NCI-H510A (cell line): ENCODE results near the gene RFX7.

Experiments
- DNase-seq: peaks from one replicate; lab custom pipeline; 2025; lab: John Stamatoyannopoulos, UW

RFX7 gene

GRCh38 chr15:56126409-56126808, 117.3 kb downstream of the RFX7 start:
- DNase-seq = no peak

GRCh38 chr15:56124391-56124790, 119.3 kb downstream of the RFX7 start:
- DNase-seq = no peak

- no peak for DNase-seq
These were observed 137.8 kb downstream of the RFX7 start for GRCh38 chr15:56105855-56106254.

GRCh38 chr15:56102441-56102840, 141.2 kb downstream of the RFX7 start:
- no peak for DNase-seq

- DNase-seq = no peak
These were observed 144.4 kb downstream of the RFX7 start for GRCh38 chr15:56099311-56099710.

- no peak for DNase-seq
These were observed 145.3 kb downstream of the RFX7 start for GRCh38 chr15:56098195-56098863.

DNA sequence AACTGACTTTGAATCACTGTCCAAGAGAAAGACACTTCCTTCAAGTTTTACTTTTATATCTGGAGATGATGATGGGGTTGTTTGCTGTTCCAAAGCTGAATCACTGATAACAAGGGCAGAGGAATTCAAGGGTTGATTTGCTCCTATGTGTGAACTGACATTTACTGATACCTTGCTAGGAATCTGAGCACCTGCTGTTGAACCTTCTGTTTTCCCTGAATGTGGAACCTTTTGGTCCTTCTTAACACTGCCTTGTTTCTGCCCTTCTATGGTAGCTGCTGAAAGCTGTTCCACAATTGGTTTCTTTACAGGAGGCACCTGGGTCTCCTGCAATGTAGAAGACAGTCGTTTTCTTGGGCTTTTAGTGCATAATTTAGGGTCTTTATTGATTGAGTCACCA, 148.3 kb downstream of the RFX7 start:
- DNase-seq = no peak

- DNase-seq = no peak
These were observed 149.5 kb downstream of the RFX7 start for GRCh38 chr15:56094171-56094570.

GRCh38 chr15:56088389-56088788, 155.3 kb downstream of the RFX7 start:
- no peak for DNase-seq

DNA sequence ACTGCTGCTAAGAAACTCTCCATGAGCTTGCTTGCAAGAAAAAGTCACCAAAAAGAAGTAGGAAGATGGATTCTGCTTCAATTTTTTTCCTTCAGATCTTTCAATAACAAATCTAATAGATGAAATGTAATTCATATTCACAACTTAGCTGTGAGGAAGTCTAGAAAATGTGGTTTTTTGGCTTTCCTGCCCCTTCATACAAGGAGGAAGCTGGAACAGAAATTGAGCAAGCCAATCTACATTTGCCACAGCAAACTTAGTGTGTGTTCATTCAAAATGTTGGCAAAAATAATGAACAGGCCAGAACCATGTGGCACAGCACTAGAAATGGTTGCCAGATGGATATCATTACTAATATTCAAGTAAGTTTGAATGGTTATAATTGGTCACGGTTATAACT, 157.1 kb downstream of the RFX7 start:
- DNase-seq = no peak

GRCh38 chr15:56082263-56082761, 161.4 kb downstream of the RFX7 start:
- no peak for DNase-seq

GRCh38 chr15:56077081-56077480, 166.6 kb downstream of the RFX7 start:
- DNase-seq = no peak

DNA sequence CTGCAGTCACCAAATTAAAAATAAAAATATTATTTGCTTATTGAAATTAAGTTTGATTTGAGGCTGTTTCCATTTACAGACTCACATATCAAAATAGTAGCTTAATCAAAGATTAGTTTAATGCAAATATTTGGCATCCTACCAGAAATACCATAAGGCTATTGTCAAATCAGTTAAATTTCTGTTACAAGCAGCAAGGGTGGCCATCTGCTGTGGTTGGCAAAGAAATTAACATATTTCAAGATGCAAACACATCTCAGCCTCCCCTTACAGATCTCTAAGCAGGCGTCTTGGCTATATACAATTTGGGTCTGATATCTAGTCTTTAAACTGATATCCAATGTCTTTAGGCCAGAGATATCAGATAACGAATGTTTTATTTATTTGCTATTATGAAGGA, 167.0 kb downstream of the RFX7 start:
- DNase-seq = no peak

DNA sequence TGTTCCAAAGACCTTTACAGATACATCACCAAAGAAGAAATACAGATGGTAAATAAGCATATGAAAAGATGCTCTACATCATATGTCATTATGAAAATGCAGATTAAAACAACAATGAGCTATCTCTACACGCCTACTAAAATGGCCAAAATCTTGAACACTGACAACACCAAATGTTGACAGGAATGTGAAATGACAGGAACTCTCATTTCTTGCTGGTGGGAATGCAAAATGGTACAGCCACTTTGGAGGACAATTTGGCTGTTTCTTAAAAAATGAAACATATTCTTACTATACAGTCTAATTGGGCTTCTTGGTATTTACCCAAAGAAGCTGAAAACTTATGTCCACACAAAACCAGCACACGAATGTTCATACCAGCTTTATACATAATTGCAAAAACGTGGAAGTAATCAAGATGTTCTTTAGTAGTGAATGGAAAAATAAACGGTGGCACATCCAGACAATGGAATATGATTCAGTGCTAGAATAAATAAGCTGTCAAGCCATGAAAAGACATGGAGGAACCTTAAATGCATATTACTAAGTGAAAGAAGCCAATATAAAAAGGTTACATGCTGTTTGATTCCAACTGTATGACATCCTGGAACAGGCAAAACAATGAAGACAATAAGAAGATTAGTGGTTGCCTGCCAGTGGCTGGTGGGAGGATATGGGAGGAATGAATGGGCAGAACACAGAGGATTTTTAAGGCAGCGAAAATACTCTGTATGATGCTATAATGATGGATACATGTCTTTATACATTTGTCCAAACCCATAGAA, 169.0 kb downstream of the RFX7 start:
- no peak for DNase-seq

GRCh38 chr15:56064152-56064551, 179.5 kb downstream of the RFX7 start:
- no peak for DNase-seq

DNA sequence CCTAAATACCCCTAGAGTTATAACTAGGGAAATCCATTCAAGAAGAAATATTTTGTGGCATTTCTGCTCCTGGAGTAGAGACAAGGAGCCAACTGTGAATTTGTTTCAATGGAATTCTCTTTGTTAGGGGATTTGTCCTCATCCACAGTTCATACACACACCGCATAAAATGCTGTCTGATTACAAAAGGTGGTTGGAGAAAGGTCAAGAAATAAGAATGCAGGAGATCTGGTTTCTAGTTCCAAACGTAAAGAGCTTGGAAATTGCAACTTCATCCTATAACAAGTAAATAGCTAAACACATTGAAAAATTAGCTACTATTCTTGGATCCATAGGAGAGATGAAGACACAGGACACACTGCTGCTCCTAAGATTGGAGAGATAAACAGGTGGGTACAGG, 184.0 kb downstream of the RFX7 start:
- DNase-seq = no peak

DNA sequence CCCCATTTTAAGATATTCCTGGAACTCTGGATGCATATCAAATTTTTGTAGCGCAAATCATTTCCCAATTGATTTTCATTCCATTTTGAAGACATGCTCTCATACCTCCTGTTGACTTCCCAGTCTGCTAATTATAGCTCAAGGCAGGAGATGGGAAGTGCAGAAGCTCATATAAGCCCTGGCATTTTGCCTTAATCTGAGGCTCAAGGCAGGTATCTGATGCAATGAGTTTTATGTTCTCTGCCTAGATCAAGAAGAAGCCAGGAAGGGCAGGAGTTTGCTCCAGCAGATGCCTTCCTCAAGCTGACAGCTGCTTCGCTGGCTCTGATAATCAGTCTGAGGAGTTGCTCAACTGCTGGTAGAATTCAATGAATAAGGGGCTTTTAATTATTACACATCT, 184.7 kb downstream of the RFX7 start:
- no peak for DNase-seq

GRCh38 chr15:56056626-56057025, 187.1 kb downstream of the RFX7 start:
- DNase-seq = no peak

GRCh38 chr15:56053046-56053400, 190.7 kb downstream of the RFX7 start:
- no peak for DNase-seq

GRCh38 chr15:56052395-56053045, 191.2 kb downstream of the RFX7 start:
- no peak for DNase-seq

GRCh38 chr15:56051676-56052075, 192.0 kb downstream of the RFX7 start:
- DNase-seq = no peak

DNA sequence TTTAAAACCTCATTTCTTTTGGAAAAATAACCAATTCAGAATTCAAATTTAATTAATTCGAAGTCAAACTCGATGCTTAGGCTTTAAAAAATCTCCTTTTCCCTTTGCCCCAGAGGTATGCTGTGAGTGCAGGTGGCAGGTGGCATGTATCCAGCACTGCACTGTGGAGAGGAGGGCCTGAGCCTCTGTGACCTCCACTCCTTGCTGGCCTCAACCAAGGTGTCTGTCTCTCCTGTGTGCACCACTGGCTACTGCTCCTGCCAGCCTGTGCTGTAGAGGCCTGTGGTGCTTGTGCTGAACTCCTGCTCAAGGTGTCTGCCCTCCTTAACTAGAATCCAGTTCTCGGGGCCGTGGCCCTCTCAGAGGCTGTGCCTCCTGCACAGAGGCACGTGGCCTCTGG, 194.1 kb downstream of the RFX7 start:
- no peak for DNase-seq

DNA sequence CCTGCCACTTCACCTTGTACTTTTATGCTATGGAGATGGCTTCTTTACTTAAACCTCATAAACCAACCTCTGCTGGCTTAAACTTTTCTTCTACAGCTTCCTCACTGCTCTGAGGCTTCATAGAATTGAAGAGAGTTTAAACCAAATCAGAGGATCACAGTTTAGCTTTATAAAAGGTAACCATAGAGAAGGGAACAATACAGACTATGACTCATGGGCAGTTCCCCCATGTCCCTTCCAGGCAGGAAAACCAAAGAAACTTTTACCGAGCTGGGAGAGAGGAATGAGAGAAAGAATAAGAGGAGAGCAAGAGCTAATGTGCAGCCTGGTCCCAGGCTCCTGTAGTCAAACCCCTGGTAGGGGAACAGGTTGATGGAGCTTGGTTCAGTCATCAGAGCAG, 196.3 kb downstream of the RFX7 start:
- DNase-seq = no peak
